ENCODE measurements around the gene POM121. TPM values are rescaled to one million over a fixed set of nuclear protein-coding genes. Genes with fewer than 3 reads are reported as not detected.
"Not testable (repeated sequence)": the region's sequence is repeated elsewhere in the genome, so short reads cannot be mapped to it uniquely, and the experiment has no call there.

POM121 gene
- total RNA-seq, 4 donors from 2014 or later = 14.1 to 28.6 (median 17.5) TPM

GRCh38 chr7:72995484-72995883, 70.6 kb downstream of the POM121 start:
- WGBS, 2 donors = 90 to 100% methylated on average over 4 to 6 of the region's 8 CpGs
- DNase-seq; H3K4me3 ChIP-seq (replicated peaks in 1 of 3); intact Hi-C loops (cut with DNase I); H3K27ac ChIP-seq; H3K9me3 ChIP-seq; H3K4me1 ChIP-seq; H3K27me3 ChIP-seq; H3K36me3 ChIP-seq: not testable (repeated sequence)

- peak in 1 of 2 donors; percentile 0 for DNase-seq
- intact Hi-C loops (cut with DNase I); H3K27ac ChIP-seq; H3K27me3 ChIP-seq; H3K9me3 ChIP-seq; H3K4me1 ChIP-seq; H3K4me3 ChIP-seq (replicated peaks in 1 of 3); H3K36me3 ChIP-seq: not testable (repeated sequence)
- WGBS, 2 donors = 88 to 94% methylated on average over 4 of the region's 8 CpGs
Observed at GRCh38 chr7:72997447-72997846, 72.6 kb downstream of the POM121 start.

- H3K4me1 ChIP-seq; H3K36me3 ChIP-seq; H3K27me3 ChIP-seq; H3K4me3 ChIP-seq (replicated peaks in 1 of 3); DNase-seq; H3K9me3 ChIP-seq; intact Hi-C loops (cut with DNase I); H3K27ac ChIP-seq: not testable (repeated sequence)
- no CpG with 5 or more reads among the region's 11 CpGs for WGBS, 2 donors
Observed at GRCh38 chr7:72997887-72998468, 73.1 kb downstream of the POM121 start.

Small RNA genes within 50 kb of the gene (small RNA-seq; reads per million reads assigned to genes)
- not detected for gene RF00019

Other genes starting within 250 kb of the POM121 start
- gene TYW1B, start 96.9 kb upstream of the POM121 start, total RNA-seq = 1 to 10 TPM; 3.7 to 7.4 (median 4.9) TPM
- 1 to 10 TPM in 2 of 4 donors, not detected in 2; 1.0 TPM for gene TRIM74, start 44.4 kb downstream of the POM121 start, total RNA-seq
- gene SPDYE8, start 104.7 kb downstream of the POM121 start, total RNA-seq = not detected
- gene SPDYE11, start 132.8 kb downstream of the POM121 start, total RNA-seq = not detected
- not detected for gene SPDYE9, start 160.9 kb downstream of the POM121 start, total RNA-seq

Measured in thyroid gland (tissue), 4 donors.